Measurements from ENCODE around the gene BRIP1.
"Not testable (repeated sequence)": the region's sequence is repeated elsewhere in the genome, so short reads cannot be mapped to it uniquely, and the experiment has no call there.

Gene BRIP1

GRCh38 chr17:61827649-61828395, 35.5 kb downstream of the BRIP1 start:
- no peak for DNase-seq (ENCODE audit: low spot score)

- DNase-seq (ENCODE audit: low spot score): not testable (repeated sequence)
Observed at GRCh38 chr17:61826866-61827265, 36.5 kb downstream of the BRIP1 start.

GRCh38 chr17:61826198-61826597, 37.1 kb downstream of the BRIP1 start:
- DNase-seq (ENCODE audit: low spot score): not testable (repeated sequence)

GRCh38 chr17:61825448-61826137, 37.7 kb downstream of the BRIP1 start:
- no peak for DNase-seq (ENCODE audit: low spot score)

GRCh38 chr17:61822326-61823285, 40.7 kb downstream of the BRIP1 start:
- DNase-seq (ENCODE audit: low spot score): no peak

- no peak for DNase-seq (ENCODE audit: low spot score)
Observed at GRCh38 chr17:61821655-61822054, 41.7 kb downstream of the BRIP1 start.

- DNase-seq (ENCODE audit: low spot score): not testable (repeated sequence)
Observed at GRCh38 chr17:61819265-61819664, 44.1 kb downstream of the BRIP1 start.

GRCh38 chr17:61818225-61818624, 45.1 kb downstream of the BRIP1 start:
- DNase-seq (ENCODE audit: low spot score): no peak

- no peak for DNase-seq (ENCODE audit: low spot score)
Observed at GRCh38 chr17:61817452-61817851, 45.9 kb downstream of the BRIP1 start.

GRCh38 chr17:61816538-61816937, 46.8 kb downstream of the BRIP1 start:
- DNase-seq (ENCODE audit: low spot score): no peak

GRCh38 chr17:61815863-61816503, 47.3 kb downstream of the BRIP1 start:
- no peak for DNase-seq (ENCODE audit: low spot score)

GRCh38 chr17:61814485-61814884, 48.8 kb downstream of the BRIP1 start:
- DNase-seq (ENCODE audit: low spot score): no peak

- no peak for DNase-seq (ENCODE audit: low spot score)
Observed at GRCh38 chr17:61813211-61813610, 50.1 kb downstream of the BRIP1 start.

GRCh38 chr17:61812747-61813146, 50.6 kb downstream of the BRIP1 start:
- DNase-seq (ENCODE audit: low spot score): no peak

- DNase-seq (ENCODE audit: low spot score): peak; percentile 12
Observed at GRCh38 chr17:61809816-61810392, 53.4 kb downstream of the BRIP1 start.

- no peak for DNase-seq (ENCODE audit: low spot score)
Observed at GRCh38 chr17:61808442-61808841, 54.9 kb downstream of the BRIP1 start.

- DNase-seq (ENCODE audit: low spot score): no peak
Observed at GRCh38 chr17:61806936-61807335, 56.4 kb downstream of the BRIP1 start.

- DNase-seq (ENCODE audit: low spot score): no peak
Observed at GRCh38 chr17:61806081-61806828, 57.1 kb downstream of the BRIP1 start.

- peak; percentile 52 for DNase-seq (ENCODE audit: low spot score)
Observed at GRCh38 chr17:61805399-61805798, 57.9 kb downstream of the BRIP1 start.

- no peak for DNase-seq (ENCODE audit: low spot score)
Observed at GRCh38 chr17:61803796-61804195, 59.5 kb downstream of the BRIP1 start.

GRCh38 chr17:61803216-61803615, 60.1 kb downstream of the BRIP1 start:
- DNase-seq (ENCODE audit: low spot score): no peak

All from AG20443 (cell line).